ENCODE results near the gene ITPRID2. TPM values are rescaled to one million over a fixed set of nuclear protein-coding genes. Genes with fewer than 3 reads are reported as not detected.

ITPRID2 gene
- total RNA-seq, 6 donors from 2014 or later, result 125 to 770 (median 214) TPM

DNA sequence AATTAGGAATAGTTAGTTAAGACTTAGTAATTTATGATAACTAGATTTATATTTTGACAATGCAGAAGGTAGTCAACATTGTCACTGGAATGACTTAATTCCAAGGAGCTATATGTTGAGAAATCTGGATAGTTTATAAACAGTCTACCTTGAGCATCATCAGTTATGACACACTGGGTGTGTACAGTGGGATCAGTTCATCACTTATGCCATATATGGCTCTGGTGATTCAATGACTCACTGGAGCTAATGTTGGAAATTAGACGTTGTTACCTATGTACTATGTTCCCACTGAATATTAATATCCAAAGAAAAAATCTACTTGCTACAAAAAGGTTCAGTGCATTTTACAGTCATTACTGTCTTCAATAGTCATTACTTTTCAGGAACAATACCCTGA, 34.0 kb upstream of the ITPRID2 start:
- DNase-seq, result no peak
- H3K36me3 ChIP-seq, result no peaks in the 10 kb centered on the region
- H3K9me3 ChIP-seq, result no peaks in the 10 kb centered on the region
- WGBS, 2 donors, result 81 to 89% methylated on average over 1 of the region's 1 CpG
- no peaks in the 10 kb centered on the region for H3K4me1 ChIP-seq
- no peaks in the 10 kb centered on the region for H3K27me3 ChIP-seq
- no peak for ATAC-seq (ENCODE audit: low FRiP score in 2 of 2)
- no peak for TF ChIP-seq EP300 (IDR thresholded peaks at IDR 0.05)
- no peak for TF ChIP-seq POLR2A (IDR thresholded peaks at IDR 0.05)
- no peak for TF ChIP-seq POLR2AphosphoS5 (IDR thresholded peaks at IDR 0.05)
- TF ChIP-seq, protein P1, sequence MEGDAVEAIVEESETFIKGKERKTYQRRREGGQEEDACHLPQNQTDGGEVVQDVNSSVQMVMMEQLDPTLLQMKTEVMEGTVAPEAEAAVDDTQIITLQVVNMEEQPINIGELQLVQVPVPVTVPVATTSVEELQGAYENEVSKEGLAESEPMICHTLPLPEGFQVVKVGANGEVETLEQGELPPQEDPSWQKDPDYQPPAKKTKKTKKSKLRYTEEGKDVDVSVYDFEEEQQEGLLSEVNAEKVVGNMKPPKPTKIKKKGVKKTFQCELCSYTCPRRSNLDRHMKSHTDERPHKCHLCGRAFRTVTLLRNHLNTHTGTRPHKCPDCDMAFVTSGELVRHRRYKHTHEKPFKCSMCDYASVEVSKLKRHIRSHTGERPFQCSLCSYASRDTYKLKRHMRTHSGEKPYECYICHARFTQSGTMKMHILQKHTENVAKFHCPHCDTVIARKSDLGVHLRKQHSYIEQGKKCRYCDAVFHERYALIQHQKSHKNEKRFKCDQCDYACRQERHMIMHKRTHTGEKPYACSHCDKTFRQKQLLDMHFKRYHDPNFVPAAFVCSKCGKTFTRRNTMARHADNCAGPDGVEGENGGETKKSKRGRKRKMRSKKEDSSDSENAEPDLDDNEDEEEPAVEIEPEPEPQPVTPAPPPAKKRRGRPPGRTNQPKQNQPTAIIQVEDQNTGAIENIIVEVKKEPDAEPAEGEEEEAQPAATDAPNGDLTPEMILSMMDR (IDR thresholded peaks at IDR 0.05), result no peak
- no peak overlapping the region for H3K4me3 ChIP-seq
- no peak overlapping the region for H3K27ac ChIP-seq

DNA sequence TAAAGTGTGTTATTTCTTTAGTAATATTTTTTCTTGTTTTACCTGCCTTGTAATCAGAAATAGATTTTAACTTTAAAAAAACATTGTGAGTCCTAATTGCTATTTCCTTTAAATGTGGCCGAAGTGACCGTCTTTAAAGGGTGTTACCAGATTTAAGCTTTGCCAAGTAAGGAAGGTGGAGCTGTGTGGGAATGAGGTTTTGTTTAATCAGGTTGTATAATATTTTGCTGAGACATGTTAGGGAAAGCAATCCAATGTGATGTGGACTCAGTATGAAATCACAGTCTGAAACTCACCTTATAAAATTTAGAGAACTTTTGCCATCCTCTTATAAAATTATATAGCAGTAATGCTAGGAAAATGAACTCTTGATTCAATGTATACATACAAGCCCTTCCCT, 32.9 kb upstream of the ITPRID2 start:
- TF ChIP-seq, protein P1 (IDR thresholded peaks at IDR 0.05), result no peak
- TF ChIP-seq POLR2AphosphoS5 (IDR thresholded peaks at IDR 0.05) (no peak), EP300 (IDR thresholded peaks at IDR 0.05) (no peak), POLR2A (IDR thresholded peaks at IDR 0.05) (no peak)
- 49% methylated on average over 2 of the region's 2 CpGs for WGBS, 2 donors

DNA sequence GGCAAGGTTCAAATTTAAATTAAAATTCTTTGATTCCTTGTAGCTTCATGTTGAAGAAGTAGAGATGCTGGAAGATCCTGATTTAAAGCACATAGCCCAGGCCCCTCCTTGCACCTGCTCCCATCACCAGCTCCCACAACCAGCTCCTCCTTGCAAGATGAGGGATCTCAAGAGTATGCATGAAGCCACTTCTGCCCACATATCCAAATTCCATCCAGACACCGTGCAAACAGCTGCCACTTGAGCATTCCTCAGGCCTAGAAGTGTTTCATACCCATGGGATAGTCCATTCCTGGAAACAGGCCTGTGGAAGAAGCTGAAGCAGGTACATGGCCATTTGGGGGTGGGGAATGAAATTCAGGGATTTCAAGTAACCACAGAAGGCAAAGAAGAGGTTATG, 32.4 kb upstream of the ITPRID2 start:
- no peak overlapping the region for H3K4me3 ChIP-seq
- 43 to 67% methylated on average over 1 of the region's 1 CpG for WGBS, 2 donors
- no peaks in the 10 kb centered on the region for H3K9me3 ChIP-seq
- TF ChIP-seq POLR2AphosphoS5 (IDR thresholded peaks at IDR 0.05) (peak in 1 of 2 donors; percentile 56), EP300 (IDR thresholded peaks at IDR 0.05) (peak in 1 of 4 donors; percentile 38), POLR2A (IDR thresholded peaks at IDR 0.05) (no peak)
- TF ChIP-seq, protein P1 (IDR thresholded peaks at IDR 0.05), result no peak
- no peaks in the 10 kb centered on the region for H3K27me3 ChIP-seq
- H3K36me3 ChIP-seq, result no peaks in the 10 kb centered on the region
- no peak overlapping the region for H3K27ac ChIP-seq
- H3K4me1 ChIP-seq, result no peaks in the 10 kb centered on the region
- ATAC-seq (ENCODE audit: low FRiP score in 2 of 2) (peak; percentile 42 to 83), DNase-seq (peak in 1 of 2 donors; percentile 38)

More for the DNA sequence above, 32.9 kb upstream of the ITPRID2 start:
- Histone ChIP-seq H3K27ac (no peak overlapping the region), H3K4me3 (no peak overlapping the region), H3K27me3 (no peaks in the 10 kb centered on the region), H3K4me1 (no peaks in the 10 kb centered on the region), H3K9me3 (no peaks in the 10 kb centered on the region), H3K36me3 (no peaks in the 10 kb centered on the region)
- DNase-seq (no peak), ATAC-seq (ENCODE audit: low FRiP score in 2 of 2) (no peak)

DNA sequence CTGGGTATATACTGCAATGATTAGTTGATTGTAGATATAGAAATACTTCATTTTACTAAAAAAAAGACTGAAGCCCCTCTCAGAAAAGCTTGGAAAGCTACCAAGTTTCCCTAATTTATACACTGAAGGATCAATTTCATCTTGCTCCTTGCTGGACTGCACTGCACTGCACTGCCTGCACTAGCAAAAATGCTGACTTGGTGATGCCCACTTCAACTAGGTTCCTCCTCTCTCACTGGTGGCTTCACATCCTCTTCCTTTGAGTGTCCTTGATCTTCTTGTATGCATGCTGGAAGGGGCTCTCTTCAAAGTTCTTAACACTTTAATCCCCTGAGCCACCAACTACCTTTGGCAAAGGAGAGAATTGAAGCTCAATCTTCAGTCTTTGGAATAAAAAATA, 31.7 kb upstream of the ITPRID2 start:
- H3K4me1 ChIP-seq, result no peaks in the 10 kb centered on the region
- H3K27ac ChIP-seq, result no peak overlapping the region
- TF ChIP-seq, protein P1 (IDR thresholded peaks at IDR 0.05), result no peak
- H3K4me3 ChIP-seq, result no peak overlapping the region
- H3K9me3 ChIP-seq, result no peaks in the 10 kb centered on the region
- ATAC-seq (ENCODE audit: low FRiP score in 2 of 2) (no peak), DNase-seq (no peak)
- H3K36me3 ChIP-seq, result no peaks in the 10 kb centered on the region
- H3K27me3 ChIP-seq, result no peaks in the 10 kb centered on the region

GRCh38 chr2:181861379-181861778, 30.2 kb upstream of the ITPRID2 start:
- no peaks in the 10 kb centered on the region for H3K4me1 ChIP-seq
- ATAC-seq (ENCODE audit: low FRiP score in 2 of 2), result no peak
- no peak for DNase-seq
- no peak overlapping the region for H3K4me3 ChIP-seq
- no peak overlapping the region for H3K27ac ChIP-seq
- H3K27me3 ChIP-seq, result no peaks in the 10 kb centered on the region
- WGBS, 2 donors, result 83 to 84% methylated on average over 4 of the region's 4 CpGs
- no peaks in the 10 kb centered on the region for H3K36me3 ChIP-seq
- no peak for TF ChIP-seq POLR2AphosphoS5 (IDR thresholded peaks at IDR 0.05)
- no peak for TF ChIP-seq POLR2A (IDR thresholded peaks at IDR 0.05)
- TF ChIP-seq EP300 (IDR thresholded peaks at IDR 0.05), result no peak
- TF ChIP-seq, protein P1 (IDR thresholded peaks at IDR 0.05), result no peak
- no peaks in the 10 kb centered on the region for H3K9me3 ChIP-seq
